GM19467 (cell line): Measurements from ENCODE around the gene CALML3.

Source experiments
- ATAC-seq: cut with Tn5 transposase; IDR thresholded peaks from one replicate; pipeline ENCODE4 v1.9.1; 2021; ENCODE audit warnings: mild to moderate bottlenecking, moderate library complexity; ENCODE audit not compliant: unreplicated experiment

CALML3 gene

GRCh38 chr10:5506246-5506645 lies 18.5 kb upstream of the CALML3 start:
- no peak for ATAC-seq

- no peak for ATAC-seq
Measured at GRCh38 chr10:5506751-5507648, 17.8 kb upstream of the CALML3 start.

GRCh38 chr10:5507649-5508131 lies 17.1 kb upstream of the CALML3 start:
- ATAC-seq = no peak

- ATAC-seq = no peak
Measured at GRCh38 chr10:5508161-5508604, 16.6 kb upstream of the CALML3 start.

- ATAC-seq = no peak
Measured at GRCh38 chr10:5508786-5509185, 16.0 kb upstream of the CALML3 start.

GRCh38 chr10:5509236-5509635 lies 15.5 kb upstream of the CALML3 start:
- no peak for ATAC-seq

- no peak for ATAC-seq
Measured at GRCh38 chr10:5509691-5510090, 15.1 kb upstream of the CALML3 start.

GRCh38 chr10:5510281-5511072 lies 14.3 kb upstream of the CALML3 start:
- no peak for ATAC-seq

GRCh38 chr10:5511231-5511884 lies 13.4 kb upstream of the CALML3 start:
- ATAC-seq = no peak

GRCh38 chr10:5511885-5512280 lies 12.9 kb upstream of the CALML3 start:
- no peak for ATAC-seq

GRCh38 chr10:5512331-5512730 lies 12.4 kb upstream of the CALML3 start:
- ATAC-seq = no peak

GRCh38 chr10:5512881-5513612 lies 11.7 kb upstream of the CALML3 start:
- no peak for ATAC-seq

GRCh38 chr10:5514226-5514850 lies 10.4 kb upstream of the CALML3 start:
- ATAC-seq = no peak

- ATAC-seq = no peak
Measured at GRCh38 chr10:5515948-5516761, 8.6 kb upstream of the CALML3 start.

- ATAC-seq = no peak
Measured at GRCh38 chr10:5517546-5517945, 7.2 kb upstream of the CALML3 start.

GRCh38 chr10:5518143-5518542 lies 6.6 kb upstream of the CALML3 start:
- ATAC-seq = no peak

GRCh38 chr10:5519054-5519453 lies 5.7 kb upstream of the CALML3 start:
- ATAC-seq = no peak

- ATAC-seq = no peak
Measured at GRCh38 chr10:5522913-5523560, 1.7 kb upstream of the CALML3 start.
